H7 (cell line): Measurements from ENCODE around the gene SPRR3. TPM values are rescaled to one million over a fixed set of nuclear protein-coding genes. Genes with fewer than 3 reads are reported as not detected.

ENCODE experiments used
- DNase-seq: peaks from one replicate; pipeline ENCODE4 v3.0.0; 2012
- H3K27me3 ChIP-seq: 2 replicates; pipeline ENCODE4 v1.6.0; 2011; ENCODE audit warnings: mild to moderate bottlenecking, low read length; ENCODE audit not compliant: control insufficient read depth, insufficient read depth
- H3K36me3 ChIP-seq: replicated peaks from 2 replicates; pipeline ENCODE4 v1.5.1; 2011; ENCODE audit warnings: low read length; ENCODE audit not compliant: control insufficient read depth, insufficient read depth
- H3K4me3 ChIP-seq: 2 replicates; pipeline ENCODE4 v1.5.1; 2011; ENCODE audit warnings: low read depth, mild to moderate bottlenecking, control low read depth, low read length, moderate library complexity; ENCODE audit not compliant: insufficient read depth
- total RNA-seq: library from RNA; depleted of rRNA; stranded (reverse); fragments of >200 nt; shearing (Covaris generic); gene quantifications from 2 replicates; pipeline ENCODE4 v1.2.3, GENCODE V29; 2014

SPRR3 gene
- total RNA-seq, 1 experiment from 2014 or later: not detected

DNA sequence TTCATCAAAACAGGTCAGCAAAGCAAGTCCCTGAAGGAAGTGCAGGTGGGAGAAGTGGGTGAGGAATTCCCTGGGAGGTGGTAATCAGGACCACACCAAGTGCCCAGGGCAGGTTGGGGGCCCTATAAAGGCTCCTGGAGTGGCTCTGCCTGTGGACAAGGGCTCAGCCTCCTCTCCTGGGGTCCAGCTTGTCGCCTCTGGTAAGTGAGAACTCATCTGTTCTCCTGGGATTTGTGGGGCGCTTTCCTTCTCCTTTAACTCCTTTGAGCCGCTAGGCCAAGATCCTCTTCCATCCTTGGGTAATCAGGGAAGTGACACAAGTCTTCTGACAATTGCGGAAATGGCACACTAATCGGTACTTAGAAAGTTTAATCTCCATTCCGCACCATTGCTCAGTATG, 31.1 kb upstream of the SPRR3 start, which contains the start of gene SPRR4:
SPRR4 (plus strand) TSS at position 154 of the 400 bp plus-strand sequence. CDS start 1,243 bp downstream, outside the sequence.
- no peak for DNase-seq
- no peak within 1 kb of the TSS for H3K4me3 ChIP-seq
- no peaks in the 10 kb centered on the region for H3K27me3 ChIP-seq
- no peaks in the 10 kb centered on the region for H3K36me3 ChIP-seq

DNA sequence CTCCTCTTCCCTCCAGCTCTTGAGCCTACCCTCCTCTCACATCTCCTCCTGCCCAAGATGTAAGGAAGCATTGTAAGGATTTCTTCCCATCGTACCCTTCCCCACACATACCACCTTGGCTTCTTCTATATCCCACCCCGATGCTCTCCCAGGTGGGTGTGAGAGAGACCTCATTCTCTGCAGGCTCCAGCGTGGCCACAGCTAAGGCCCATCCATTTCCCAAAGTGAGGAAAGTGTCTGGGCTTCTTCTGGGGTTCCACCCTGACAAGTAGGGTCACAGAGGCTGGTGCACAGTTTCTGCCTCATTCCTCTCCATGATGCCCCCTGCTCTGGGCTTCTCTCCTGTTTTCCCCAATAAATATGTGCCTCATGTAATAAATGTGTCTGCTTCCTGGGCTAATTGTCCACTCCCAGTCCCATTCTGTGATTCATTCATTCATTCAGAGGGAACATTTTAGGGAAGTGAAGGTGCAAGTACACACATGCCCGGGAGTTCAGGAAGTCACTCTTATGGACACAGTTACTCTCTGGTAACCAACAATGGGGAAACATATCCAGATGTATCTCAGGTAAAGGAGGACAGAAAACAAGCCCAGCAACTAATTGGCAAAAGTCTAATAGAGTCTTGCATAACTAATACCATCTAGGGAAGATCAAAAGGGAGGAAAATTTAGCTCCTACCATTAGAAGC, 29.2 kb upstream of the SPRR3 start:
- DNase-seq: no peak
- Histone ChIP-seq H3K36me3 (no peaks in the 10 kb centered on the region), H3K4me3 (no peak overlapping the region), H3K27me3 (no peaks in the 10 kb centered on the region)

DNA sequence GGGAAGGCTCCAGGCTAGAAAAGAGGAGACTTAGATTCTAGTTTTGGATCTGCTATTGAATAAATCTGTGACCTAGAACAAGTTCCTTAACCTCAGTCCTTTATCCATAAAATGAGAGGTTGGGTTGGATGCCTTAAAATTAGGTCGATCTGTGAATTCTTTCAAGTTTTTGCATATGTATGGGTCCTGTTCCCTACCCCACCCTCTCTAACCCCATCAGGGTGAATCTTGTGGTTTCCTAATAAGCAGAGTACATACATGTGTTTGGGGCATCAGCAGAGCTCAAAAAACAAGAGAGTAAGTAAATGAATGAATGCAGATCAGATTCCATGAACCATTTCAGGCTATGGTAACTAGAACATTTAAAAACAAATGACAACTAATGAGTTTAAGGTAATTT, 24.9 kb upstream of the SPRR3 start:
- DNase-seq: no peak
- Histone ChIP-seq H3K36me3 (no peaks in the 10 kb centered on the region), H3K4me3 (no peak overlapping the region), H3K27me3 (no peaks in the 10 kb centered on the region)

DNA sequence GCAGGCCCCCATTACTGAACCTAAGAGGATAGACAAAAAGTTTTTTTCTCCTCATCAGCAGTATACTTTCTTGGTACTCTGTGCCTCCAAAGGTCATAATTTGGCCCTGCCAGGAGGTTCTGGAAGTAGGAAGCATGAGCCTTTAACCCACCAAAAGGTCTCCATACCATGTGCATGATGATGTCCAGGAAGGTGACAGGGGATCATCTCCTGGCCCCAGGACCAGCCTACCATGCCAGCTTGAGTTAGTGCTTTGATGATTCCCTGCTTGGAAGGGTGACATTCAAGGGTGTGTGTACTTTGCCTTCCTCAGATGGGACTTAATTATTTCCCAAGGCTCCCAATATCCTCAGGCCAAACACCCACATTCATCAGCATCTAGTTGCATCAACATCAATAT, 23.9 kb upstream of the SPRR3 start:
- no peaks in the 10 kb centered on the region for H3K27me3 ChIP-seq
- no peak overlapping the region for H3K4me3 ChIP-seq
- no peak for DNase-seq
- no peaks in the 10 kb centered on the region for H3K36me3 ChIP-seq

DNA sequence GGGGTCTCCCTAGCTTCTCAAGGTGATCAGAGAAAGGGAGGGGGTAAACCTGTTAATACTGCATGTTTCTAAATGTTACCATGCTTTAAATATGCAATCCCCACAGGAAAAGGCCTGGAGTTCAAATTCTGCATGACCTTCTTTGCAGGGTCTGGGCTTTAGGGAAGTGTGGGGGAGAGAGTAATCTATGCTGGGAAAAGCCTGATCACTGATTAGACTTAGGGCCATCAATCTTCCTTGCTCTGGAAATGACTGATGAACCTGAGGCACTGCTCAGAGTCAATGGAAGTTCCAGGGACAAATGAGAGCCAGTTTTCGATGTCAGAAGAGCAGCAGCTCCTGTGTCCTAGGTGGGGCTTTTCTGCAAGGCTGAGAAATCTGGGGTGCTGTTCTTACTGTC, 20.9 kb upstream of the SPRR3 start:
- DNase-seq: no peak
- Histone ChIP-seq H3K27me3 (no peaks in the 10 kb centered on the region), H3K36me3 (no peaks in the 10 kb centered on the region), H3K4me3 (no peak overlapping the region)

DNA sequence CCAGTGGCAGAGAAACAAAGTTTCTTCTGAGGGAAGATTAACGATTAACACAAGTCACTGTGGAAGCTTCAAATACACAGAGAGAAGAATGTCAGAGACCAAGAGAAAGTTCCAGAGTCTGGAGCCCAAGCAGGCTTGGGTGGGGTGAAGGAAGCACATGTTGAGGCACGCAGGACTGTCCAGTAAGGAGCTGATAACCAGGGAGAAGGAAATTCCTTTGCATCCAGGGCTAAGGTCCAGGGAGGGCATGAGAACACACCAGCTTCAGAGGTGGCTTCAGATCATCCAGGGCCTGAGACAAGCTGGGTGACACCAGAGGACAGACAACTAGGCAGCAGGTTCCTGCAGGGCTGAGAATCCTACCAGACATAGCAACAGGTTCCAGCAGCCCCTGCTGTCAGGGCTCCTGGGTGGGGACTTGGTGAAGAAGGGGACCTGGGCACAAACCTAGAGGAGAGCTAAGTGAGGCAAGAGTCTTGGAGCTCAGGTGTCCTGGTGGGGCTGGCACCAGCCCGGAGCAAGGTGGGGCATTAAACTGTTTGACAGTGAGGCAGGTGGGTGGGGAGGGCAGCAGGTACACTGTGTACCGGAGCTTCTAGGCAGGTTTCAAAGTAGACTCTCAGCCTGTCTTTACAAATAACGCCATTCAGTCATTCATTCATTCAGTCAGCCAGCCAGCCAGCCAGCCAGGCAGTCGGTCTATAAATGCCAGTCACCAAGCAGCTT, 20.2 kb upstream of the SPRR3 start:
- no peaks in the 10 kb centered on the region for H3K27me3 ChIP-seq
- no peak overlapping the region for H3K4me3 ChIP-seq
- DNase-seq: no peak
- H3K36me3 ChIP-seq: no peaks in the 10 kb centered on the region

DNA sequence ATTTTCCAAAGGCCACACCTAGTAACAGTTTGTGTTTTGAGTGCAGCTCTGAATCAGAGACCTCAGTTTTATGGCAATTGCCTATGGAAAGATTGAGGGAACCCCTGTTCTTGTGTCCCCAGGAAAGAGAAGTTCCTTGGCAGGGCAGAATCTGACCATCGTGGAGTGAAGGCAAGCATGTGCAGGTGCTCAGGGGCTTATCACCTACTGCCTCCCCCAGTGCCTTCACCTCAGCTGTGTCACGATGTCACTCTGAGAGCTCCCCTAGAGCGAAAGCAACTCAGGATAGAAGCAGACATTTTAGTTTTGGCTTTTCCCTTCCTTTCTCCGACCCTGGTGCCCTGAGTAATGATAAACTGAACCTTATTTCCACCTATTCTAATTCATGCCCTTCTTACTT, 19.5 kb upstream of the SPRR3 start:
- Histone ChIP-seq H3K36me3 (no peaks in the 10 kb centered on the region), H3K27me3 (no peaks in the 10 kb centered on the region), H3K4me3 (no peak overlapping the region)
- no peak for DNase-seq

DNA sequence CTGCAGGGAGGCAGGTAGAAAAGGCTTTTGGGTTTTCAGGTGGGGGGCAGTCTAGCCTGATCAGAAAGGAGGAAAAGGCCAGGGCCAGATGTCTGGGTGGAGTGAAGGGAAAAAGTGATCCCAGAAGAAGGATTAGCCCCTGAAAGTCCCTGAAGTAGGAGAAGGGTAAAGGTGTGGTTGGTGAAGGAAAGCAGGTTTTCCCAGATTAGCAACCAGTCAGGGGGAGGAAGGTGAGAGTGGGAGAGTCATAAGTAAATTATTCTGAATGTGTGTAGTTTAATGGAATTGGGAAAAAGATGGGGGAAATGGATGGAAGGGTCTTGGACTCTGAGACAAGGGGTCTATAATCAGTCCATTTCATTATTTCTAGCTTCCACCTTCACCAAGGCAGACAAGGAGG, 18.3 kb upstream of the SPRR3 start:
- H3K4me3 ChIP-seq: no peak overlapping the region
- H3K27me3 ChIP-seq: no peaks in the 10 kb centered on the region
- H3K36me3 ChIP-seq: no peaks in the 10 kb centered on the region
- DNase-seq: no peak

DNA sequence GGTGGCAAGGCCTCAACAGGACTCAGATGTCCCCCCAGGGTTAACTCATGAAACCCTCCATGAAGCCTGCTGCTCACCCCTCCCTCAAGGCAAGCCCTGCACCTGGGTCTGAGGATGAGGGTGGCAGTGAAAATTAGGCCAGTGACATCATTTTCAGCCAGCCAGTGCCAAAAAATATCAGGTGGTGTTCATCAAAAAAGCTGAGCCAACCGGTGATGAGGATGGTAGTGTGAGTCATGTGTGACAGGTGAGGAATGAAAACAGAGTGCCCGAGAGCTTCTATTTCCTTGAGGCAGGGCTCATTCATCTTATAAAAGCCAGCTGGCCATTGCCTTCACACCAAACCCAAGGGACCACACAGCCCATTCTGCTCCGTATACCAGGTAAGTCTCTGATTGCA, 17.8 kb upstream of the SPRR3 start, which contains the start of gene SPRR1A:
SPRR1A (plus strand) TSS at position 339 of the 400 bp plus-strand sequence. CDS start 1,150 bp downstream, outside the sequence.
- Histone ChIP-seq H3K36me3 (no peaks in the 10 kb centered on the region), H3K4me3 (no peak within 1 kb of the TSS), H3K27me3 (no peaks in the 10 kb centered on the region)
- DNase-seq: no peak

DNA sequence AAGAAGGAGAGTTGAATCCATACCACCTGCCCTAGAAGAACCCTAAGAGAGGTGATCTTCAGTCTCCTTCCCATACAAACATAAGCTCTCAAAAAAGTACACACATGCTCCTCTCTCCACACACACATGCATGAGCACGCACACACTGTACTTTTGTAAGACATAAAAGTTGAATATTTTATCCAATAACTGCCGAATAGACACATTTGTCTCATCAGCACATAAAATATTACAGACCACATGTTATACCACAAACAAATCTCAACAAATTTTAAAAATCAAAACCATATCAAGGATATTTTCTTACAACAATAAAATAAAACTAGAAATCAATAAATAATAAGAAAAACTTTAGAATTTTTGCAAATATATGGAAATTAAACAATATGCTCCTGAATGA, 15.0 kb upstream of the SPRR3 start:
- Histone ChIP-seq H3K27me3 (no peaks in the 10 kb centered on the region), H3K4me3 (no peak overlapping the region), H3K36me3 (no peaks in the 10 kb centered on the region)
- no peak for DNase-seq

DNA sequence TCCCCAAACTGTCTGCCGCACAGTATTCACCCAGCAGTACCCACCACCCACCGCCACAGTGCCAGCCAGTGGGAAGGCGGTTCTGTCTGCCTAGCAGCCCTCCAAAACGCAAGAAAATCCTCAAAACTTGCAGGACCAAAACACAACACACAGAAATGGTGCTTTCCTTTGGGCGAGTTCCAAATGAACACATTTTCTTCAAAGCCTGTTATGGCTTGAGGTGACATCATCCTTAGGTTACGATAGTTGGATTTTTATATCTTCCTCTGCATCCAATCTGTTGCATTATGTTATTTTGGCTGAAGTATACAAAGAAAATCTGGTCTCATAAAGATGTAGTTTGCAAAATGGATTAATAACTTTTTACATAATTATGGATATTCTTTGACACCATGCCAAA, 8.4 kb upstream of the SPRR3 start:
- DNase-seq: no peak
- no peak overlapping the region for H3K4me3 ChIP-seq
- H3K36me3 ChIP-seq: no peaks in the 10 kb centered on the region
- H3K27me3 ChIP-seq: no peaks in the 10 kb centered on the region

DNA sequence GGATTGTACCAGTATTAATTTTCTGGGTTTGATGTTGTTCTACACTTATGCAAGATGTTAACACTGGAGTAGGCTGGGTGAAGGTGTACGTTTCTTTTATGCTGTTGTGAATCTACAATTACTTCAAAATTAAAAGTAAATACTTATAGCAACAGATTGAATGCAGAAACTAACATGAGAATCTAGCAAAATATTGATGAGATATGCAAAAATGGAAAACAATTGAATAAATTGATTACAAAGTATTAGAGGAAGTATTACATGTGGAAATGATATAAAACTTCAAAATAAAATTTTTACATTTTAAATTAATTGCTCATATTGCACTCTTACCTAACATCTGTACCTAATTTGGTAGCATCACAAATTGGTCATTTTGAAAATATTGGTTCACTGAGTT, 5.7 kb upstream of the SPRR3 start:
- Histone ChIP-seq H3K36me3 (no peaks in the 10 kb centered on the region), H3K4me3 (no peak overlapping the region)
- DNase-seq: no peak

DNA sequence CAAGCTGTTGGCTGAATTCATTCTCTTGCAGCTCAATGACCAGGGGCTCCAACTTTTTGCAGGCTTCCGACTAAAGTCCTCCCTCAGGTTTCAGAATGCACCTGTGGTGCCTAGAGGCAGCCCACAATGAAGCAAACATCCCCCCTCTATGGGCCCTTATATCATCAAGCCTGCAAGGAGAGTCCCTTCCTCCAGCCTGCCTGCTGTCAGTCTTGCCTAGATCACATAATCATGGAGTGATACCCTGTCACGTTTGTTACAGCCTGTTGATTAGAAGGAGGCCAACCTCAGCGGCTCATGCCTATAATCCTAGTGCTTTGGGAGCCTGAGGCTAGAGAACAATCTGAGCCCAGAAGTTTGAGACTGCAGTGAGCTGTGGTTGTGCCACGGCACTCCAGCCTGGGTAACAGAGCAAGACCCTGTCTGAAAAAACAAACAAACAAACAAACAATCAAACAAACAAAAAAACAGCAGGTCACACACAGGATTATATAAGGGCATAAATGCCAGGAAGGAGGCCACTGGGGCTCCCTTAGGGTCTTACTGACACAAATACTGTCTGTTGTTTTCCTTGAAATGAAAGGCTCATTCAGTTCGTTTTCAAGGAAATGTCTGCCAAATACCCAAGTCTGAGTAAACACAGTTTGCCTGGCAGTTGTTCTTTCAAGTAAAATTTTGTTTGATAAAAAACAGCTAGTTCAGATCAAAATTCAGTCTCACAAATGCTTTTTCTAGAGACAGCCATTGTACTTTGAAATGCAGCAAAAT, 4.7 kb upstream of the SPRR3 start:
- H3K27me3 ChIP-seq: no peaks in the 10 kb centered on the region
- H3K36me3 ChIP-seq: no peaks in the 10 kb centered on the region
- H3K4me3 ChIP-seq: no peak overlapping the region
- DNase-seq: peak; percentile 19

More for the DNA sequence above, 5.7 kb upstream of the SPRR3 start:
- H3K27me3 ChIP-seq: no peaks in the 10 kb centered on the region

DNA sequence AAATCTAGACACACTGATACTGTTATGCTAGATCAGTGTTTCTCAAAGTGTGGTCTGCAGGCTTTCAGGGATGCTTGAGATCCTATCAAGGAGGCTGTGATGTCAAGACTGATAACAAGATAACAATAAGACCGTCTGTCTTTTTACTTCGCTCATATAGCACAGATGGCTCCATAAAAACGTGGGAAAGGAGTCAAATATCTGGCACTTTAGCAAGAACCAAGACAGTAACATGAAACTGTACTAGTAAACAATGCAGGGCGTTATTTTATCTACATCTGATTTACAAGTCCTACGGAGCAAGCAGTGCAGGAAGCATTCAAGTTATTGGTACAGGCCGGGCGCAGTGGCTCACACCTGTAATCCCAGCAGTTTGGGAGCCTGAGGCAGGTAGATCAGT, 3.6 kb upstream of the SPRR3 start:
- H3K27me3 ChIP-seq: no peaks in the 10 kb centered on the region
- no peak overlapping the region for H3K4me3 ChIP-seq
- H3K36me3 ChIP-seq: no peaks in the 10 kb centered on the region
- DNase-seq: no peak

DNA sequence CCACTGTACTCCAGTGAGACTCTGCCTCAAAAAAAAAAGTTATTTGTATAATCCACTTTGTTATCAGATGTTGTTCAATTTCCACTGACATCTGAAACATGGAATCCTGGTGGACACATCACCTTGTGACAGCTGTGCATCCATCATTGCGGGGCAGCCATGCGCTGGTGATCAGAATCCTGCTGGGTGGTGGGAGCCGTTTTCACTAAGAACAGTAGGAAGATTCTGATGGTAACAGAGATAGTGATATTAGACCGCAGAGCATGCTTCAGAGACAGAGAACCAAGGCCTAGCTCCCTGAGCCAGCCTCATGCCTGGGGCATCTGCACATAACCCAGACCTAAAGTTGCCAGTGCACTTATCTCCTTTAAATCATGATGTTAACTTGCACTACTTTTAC, 3.1 kb upstream of the SPRR3 start:
- Histone ChIP-seq H3K27me3 (no peaks in the 10 kb centered on the region), H3K4me3 (no peak overlapping the region), H3K36me3 (no peaks in the 10 kb centered on the region)
- DNase-seq: no peak
